NB4 (cell line): ENCODE measurements around the gene NSMCE1.

ENCODE experiments used
- CTCF ChIP-seq: IDR thresholded peaks from one replicate; pipeline ENCODE4 v1.5.1; 2012; ENCODE audit warnings: low read depth, low read length
- MAX ChIP-seq: IDR thresholded peaks from 2 replicates; pipeline ENCODE4 v1.6.1; 2011; ENCODE audit warnings: low read depth, low read length
- MYC ChIP-seq: IDR thresholded peaks from 2 replicates; pipeline ENCODE4 v1.6.1; 2011; ENCODE audit warnings: low read depth, low read length
- POLR2A ChIP-seq: IDR thresholded peaks from 2 replicates; pipeline ENCODE4 v1.6.1; 2011; ENCODE audit warnings: mild to moderate bottlenecking; ENCODE audit not compliant: insufficient read length; ENCODE audit errors: extremely low read depth

GRCh38 chr16:27246439-27246838 is 22.1 kb downstream of the NSMCE1 start:
- no peak for TF ChIP-seq CTCF
- no peak for TF ChIP-seq POLR2A
- TF ChIP-seq MAX: no peak
- TF ChIP-seq MYC: no peak
